HG03066 (cell line): ENCODE results near the gene IGSF9.

Experiments
- ATAC-seq: cut with Tn5 transposase; IDR thresholded peaks from one replicate; pipeline ENCODE4 v1.9.1; 2021; ENCODE audit warnings: low read depth; ENCODE audit not compliant: unreplicated experiment

The IGSF9 gene

GRCh38 chr1:159879977-159880376 lies 65.4 kb downstream of the IGSF9 start:
- ATAC-seq = no peak

GRCh38 chr1:159879136-159879535 lies 66.3 kb downstream of the IGSF9 start:
- no peak for ATAC-seq

- ATAC-seq = no peak
These were observed 67.5 kb downstream of the IGSF9 start for GRCh38 chr1:159877695-159878444.
